DND-41 (cell line): ENCODE results near the gene SHB.

ENCODE experiments used
- ATAC-seq: fragments of 200-7000 bp; cut with Tn5 transposase; 3 replicates; pipeline ENCODE4 v1.9.1; 2021; ENCODE audit warnings: low read depth; ENCODE audit not compliant: insufficient read depth
- DNase-seq: peaks from one replicate; pipeline ENCODE4 v3.0.0-alpha.2; 2020
- H2AFZ ChIP-seq: 2 replicates; pipeline ENCODE4 v1.6.0; 2012; ENCODE audit warnings: low read depth, low read length
- H3K27ac ChIP-seq: 2 replicates; pipeline ENCODE4 v1.5.1; 2012; ENCODE audit warnings: low read length, inconsistent platforms
- H3K27me3 ChIP-seq: fragments of 200-600 bp; sonication (generic); 2 replicates; pipeline ENCODE4 v1.6.0; 2012; ENCODE audit warnings: low read length, mild to moderate bottlenecking, inconsistent platforms; ENCODE audit not compliant: insufficient read depth, poor library complexity
- H3K36me3 ChIP-seq: 2 replicates; pipeline ENCODE4 v1.5.1; 2012; ENCODE audit warnings: low read length, inconsistent platforms; ENCODE audit not compliant: insufficient read depth
- H3K4me1 ChIP-seq: 2 replicates; pipeline ENCODE4 v1.5.1; 2012; ENCODE audit warnings: mild to moderate bottlenecking, low read length; ENCODE audit not compliant: insufficient read depth
- H3K4me2 ChIP-seq: 2 replicates; pipeline ENCODE4 v1.6.0; 2012; ENCODE audit warnings: mild to moderate bottlenecking, moderate library complexity, low read length, inconsistent platforms; ENCODE audit not compliant: insufficient read depth
- H3K4me3 ChIP-seq, 2 experiments: fragments of 200-600 bp in 1 of 2; shearing (Covaris generic) in 1 of 2; 2 replicates each; pipeline ENCODE4 v1.5.1; 2012 to 2016; ENCODE audit warnings: inconsistent platforms in 2 of 2, low read length in 2 of 2, mild to moderate bottlenecking in 2 of 2, low read depth in 1 of 2, moderate library complexity in 1 of 2
- H3K79me2 ChIP-seq: 2 replicates; pipeline ENCODE4 v1.6.0; 2012; ENCODE audit warnings: low read length, inconsistent platforms; ENCODE audit not compliant: insufficient read depth
- H3K9ac ChIP-seq: 2 replicates; pipeline ENCODE4 v1.6.0; 2012; ENCODE audit warnings: low read depth, mild to moderate bottlenecking, inconsistent platforms, low read length, moderate library complexity
- H3K9me3 ChIP-seq: 2 replicates; pipeline ENCODE4 v1.5.1; 2012; ENCODE audit warnings: low read length, moderate library complexity, mild to moderate bottlenecking, inconsistent platforms; ENCODE audit not compliant: insufficient read depth, severe bottlenecking
- H4K20me1 ChIP-seq: 2 replicates; pipeline ENCODE4 v1.6.0; 2012; ENCODE audit warnings: low read length; ENCODE audit not compliant: insufficient read depth
- CTCF ChIP-seq: IDR thresholded peaks from 2 replicates; pipeline ENCODE4 v1.5.1; 2012; ENCODE audit warnings: borderline replicate concordance, low read length, moderate library complexity, mild to moderate bottlenecking; ENCODE audit not compliant: poor library complexity, severe bottlenecking; ENCODE audit errors: extremely low read depth
- EZH2 ChIP-seq: IDR thresholded peaks from 3 replicates; pipeline ENCODE4 v1.6.1; 2012; ENCODE audit warnings: borderline replicate concordance, low read depth, mild to moderate bottlenecking, moderate library complexity, low read length, inconsistent platforms; ENCODE audit not compliant: severe bottlenecking

Gene SHB

GRCh38 chr9:38068701-38069628 lies at the start of gene SHB:
Gene SHB (minus strand): TSS chr9:38069227. CDS start chr9:38068645, 582 bp downstream.
- ATAC-seq, result peak; percentile 75
- H3K36me3 ChIP-seq, result no peaks in the 10 kb centered on the region
- peak; percentile 79 for DNase-seq
- peaks cover 39% of the 10 kb centered on the region for H3K4me1 ChIP-seq
- no peaks in the 10 kb centered on the region for H3K79me2 ChIP-seq
- TF ChIP-seq CTCF (peak; percentile 49), EZH2 (no peak)
- peak within 1 kb of the TSS; percentile 87 for H3K4me2 ChIP-seq
- peak within 1 kb of the TSS; percentile 90 for H2AFZ ChIP-seq
- peak within 1 kb of the TSS; percentile 64 for H3K27ac ChIP-seq
- peak within 1 kb of the TSS; percentile 38 to 80; a peak in 3 of 4 replicates for H3K4me3 ChIP-seq
- no peaks in the 10 kb centered on the region for H3K9me3 ChIP-seq
- peaks cover 18% of the 10 kb centered on the region for H4K20me1 ChIP-seq
- H3K27me3 ChIP-seq, result peaks cover 20% of the 10 kb centered on the region
- peak within 1 kb of the TSS; percentile 77 for H3K9ac ChIP-seq

- peaks cover 5% of the 10 kb centered on the region; the same call in 1 of the 2 replicates for H3K4me1 ChIP-seq
- H3K27ac ChIP-seq, result no peak overlapping the region
- no peaks in the 10 kb centered on the region for H3K79me2 ChIP-seq
- no peak overlapping the region for H3K9ac ChIP-seq
- no peak for TF ChIP-seq EZH2
- no peak for TF ChIP-seq CTCF
- H3K36me3 ChIP-seq, result no peaks in the 10 kb centered on the region
- no peak for DNase-seq
- no peak overlapping the region for H3K4me3 ChIP-seq
- no peaks in the 10 kb centered on the region for H3K9me3 ChIP-seq
- H2AFZ ChIP-seq, result no peak overlapping the region
- no peak for ATAC-seq
- H3K27me3 ChIP-seq, result no peaks in the 10 kb centered on the region
- H4K20me1 ChIP-seq, result no peaks in the 10 kb centered on the region
- no peak overlapping the region for H3K4me2 ChIP-seq
These were observed 48.6 kb upstream of the SHB start for GRCh38 chr9:38117651-38118050.

GRCh38 chr9:38114905-38115304 lies 45.9 kb upstream of the SHB start:
- Histone ChIP-seq H4K20me1 (no peaks in the 10 kb centered on the region), H3K36me3 (no peaks in the 10 kb centered on the region), H3K9me3 (no peaks in the 10 kb centered on the region), H3K4me2 (no peak overlapping the region), H3K4me3 (no peak overlapping the region), H3K27ac (no peak overlapping the region), H3K9ac (no peak overlapping the region), H3K79me2 (no peaks in the 10 kb centered on the region), H3K4me1 (peaks cover under 1% of the 10 kb centered on the region; the same call in 1 of the 2 replicates), H2AFZ (no peak overlapping the region), H3K27me3 (no peaks in the 10 kb centered on the region)
- TF ChIP-seq EZH2 (no peak), CTCF (no peak)
- DNase-seq (no peak), ATAC-seq (no peak)
